IPS DF 4.7 (cell line): Measurements from ENCODE around the gene PCNA.

Experiments
- DNase-seq: peaks from one replicate; pipeline ENCODE4 v3.0.0-alpha.2; 2013; ENCODE audit warnings: low spot score; ENCODE audit errors: extremely low read depth

PCNA gene

DNA sequence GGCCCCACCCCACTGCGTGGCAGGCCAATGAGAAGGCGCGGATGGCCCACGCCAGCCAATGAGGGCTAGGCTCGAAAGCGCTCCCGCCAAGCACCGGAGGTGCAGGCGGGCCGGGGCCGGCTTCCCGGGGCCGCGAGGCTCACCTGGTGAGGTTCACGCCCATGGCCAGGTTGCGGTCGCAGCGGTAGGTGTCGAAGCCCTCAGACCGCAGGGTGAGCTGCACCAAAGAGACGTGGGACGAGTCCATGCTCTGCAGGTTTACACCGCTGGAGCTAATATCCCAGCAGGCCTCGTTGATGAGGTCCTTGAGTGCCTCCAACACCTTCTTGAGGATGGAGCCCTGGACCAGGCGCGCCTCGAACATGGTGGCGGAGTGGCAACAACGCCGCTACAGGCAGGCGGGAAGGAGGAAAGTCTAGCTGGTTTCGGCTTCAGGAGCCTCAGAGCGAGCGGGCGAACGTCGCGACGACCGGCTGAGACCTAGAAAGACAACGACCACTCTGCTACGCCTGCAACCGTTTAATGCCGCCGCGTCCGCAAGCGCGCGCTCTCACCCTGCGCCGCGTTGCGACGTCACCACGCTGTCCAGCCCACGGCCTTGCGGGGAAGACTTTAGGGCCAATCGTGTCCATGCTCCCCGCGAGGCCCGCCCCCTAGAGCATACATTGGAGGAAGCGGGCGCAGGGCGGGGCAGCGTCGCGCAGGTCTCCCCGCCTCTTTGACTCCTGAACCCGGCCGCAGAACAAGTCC lies at the start of gene PCNA:
TSS of gene PCNA (minus strand) at position 524 of the 750 bp plus-strand sequence. CDS start at position 364, 160 bp downstream.
- peak; percentile 84 for DNase-seq

DNA sequence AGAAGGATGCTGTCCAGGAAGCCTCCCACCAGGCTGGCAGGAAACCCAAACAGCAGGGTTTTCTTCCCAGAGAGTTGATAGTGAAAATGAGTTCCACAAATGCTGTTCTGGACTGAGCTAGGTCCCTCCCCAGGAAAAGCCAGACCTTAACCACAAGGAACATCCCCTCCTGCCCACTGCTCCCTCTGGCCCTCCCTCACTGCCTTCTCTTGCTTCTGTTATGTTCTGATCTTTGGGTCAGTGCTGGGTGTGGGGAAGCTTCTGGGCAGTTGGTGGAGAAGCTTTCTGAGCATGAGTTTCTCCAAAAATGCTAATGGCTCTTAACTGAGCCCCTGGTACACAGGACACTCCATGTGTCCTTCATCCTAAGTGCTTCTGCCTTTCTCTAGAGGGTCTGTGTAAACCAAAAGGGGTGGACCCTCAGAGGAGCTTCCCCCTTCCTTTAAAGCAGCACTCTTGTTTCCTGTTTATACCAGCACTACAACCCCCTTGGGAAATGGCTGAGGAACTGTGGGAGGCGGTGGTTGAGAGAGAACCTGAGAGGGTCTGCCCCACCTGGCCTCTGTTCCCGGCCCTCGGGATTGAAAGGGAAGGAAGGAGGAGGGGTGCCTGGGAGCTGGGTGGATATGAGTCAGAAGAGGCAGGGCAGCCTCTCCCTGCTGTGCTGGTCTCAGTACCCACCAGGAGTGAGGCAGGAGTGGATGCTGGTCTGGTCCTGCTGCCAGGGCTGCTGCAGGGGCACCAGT lies 49.1 kb upstream of the PCNA start:
- no peak for DNase-seq

DNA sequence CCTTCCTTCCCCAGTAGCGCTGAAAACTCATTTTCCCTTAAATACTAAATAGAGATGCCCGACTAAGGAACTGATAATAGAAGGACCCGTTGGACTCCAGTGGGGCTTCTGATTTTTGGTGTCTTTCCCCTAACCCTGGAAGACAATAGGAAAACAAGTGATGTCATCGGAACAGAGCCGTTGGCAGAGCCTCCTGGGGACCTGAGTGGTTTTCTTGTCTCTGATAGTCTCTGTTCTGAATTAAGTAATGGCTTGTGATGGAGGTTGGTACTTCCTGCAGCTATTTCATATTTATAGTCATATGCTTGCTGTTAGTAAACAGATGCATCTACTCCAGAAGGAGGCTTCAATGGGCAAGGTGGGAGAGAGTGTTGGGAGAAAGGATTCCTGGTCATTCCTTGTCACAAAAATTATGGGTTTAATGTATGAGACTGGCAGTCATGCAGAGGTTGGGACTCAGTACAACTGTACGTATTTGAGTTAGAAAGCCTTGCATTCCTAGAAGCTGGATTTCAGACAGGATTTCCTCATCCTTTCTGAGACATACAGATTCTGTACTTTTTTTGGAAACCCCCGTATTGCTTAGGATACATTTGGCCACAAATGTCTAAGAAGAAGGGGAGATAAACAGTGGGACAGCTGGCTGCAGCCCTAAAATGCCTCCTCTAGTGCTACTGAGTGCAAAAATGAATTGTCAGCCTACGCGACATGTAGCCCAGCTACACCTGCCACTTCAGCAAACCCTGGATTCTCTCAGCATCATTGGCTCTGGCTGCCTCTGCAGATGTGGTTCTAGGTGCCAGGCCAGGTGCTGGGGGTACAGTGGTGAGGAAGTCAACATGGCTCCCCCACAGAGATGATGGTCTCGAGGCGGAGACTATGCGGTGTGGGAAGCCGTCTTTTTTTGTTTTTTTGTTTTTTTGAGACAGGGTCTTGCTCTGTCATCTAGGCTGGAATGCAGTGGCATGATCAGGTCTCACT lies 45.2 kb upstream of the PCNA start:
- DNase-seq, result no peak

DNA sequence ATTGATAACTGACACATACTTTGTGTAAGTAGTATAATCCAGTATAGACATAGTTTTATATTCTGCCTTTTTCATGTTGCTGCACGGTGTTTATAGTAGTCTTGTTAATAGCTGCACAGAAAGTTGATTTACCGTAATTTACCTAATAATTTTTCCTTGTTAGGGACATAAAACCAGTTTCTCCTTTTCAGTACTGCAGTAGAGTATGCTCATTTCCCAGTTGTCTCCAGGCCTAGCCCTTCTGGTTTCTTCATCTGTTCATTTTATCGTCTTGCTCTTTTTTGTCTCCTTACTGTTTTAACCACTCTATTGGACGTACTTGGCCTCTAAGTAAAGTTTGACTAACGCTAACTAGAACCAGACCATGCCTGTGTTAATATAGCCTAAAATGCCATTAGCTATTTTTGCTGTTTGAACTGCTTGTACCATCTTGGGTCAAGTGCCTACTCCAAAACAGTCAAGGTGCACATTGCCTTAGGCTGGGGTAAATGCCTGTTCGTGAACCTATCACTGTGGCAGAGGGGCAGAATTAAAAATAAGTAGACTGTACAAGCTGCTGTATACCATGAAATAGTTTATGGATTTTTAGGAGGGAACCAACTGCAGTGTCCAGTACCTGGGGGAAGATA lies 41.9 kb upstream of the PCNA start:
- no peak for DNase-seq

DNA sequence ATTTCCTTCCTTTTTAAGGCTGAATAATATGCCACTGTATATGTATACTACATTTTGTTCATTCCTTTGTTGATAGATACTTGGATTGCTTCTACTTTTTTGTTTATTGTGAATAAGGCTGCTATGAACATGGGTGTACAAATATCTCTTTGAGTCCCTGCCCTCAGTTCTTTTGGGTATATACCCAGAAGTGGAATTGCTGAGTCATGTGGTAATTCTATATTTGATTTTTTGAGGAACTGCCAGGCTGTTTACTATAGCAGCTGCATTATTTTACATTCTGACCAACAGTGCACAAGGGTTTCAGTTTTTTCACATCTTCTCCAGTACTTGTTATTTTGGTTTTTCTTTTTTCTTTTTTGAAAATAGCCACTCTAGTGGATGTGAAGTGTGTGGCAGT lies 41.1 kb upstream of the PCNA start:
- DNase-seq, result no peak

DNA sequence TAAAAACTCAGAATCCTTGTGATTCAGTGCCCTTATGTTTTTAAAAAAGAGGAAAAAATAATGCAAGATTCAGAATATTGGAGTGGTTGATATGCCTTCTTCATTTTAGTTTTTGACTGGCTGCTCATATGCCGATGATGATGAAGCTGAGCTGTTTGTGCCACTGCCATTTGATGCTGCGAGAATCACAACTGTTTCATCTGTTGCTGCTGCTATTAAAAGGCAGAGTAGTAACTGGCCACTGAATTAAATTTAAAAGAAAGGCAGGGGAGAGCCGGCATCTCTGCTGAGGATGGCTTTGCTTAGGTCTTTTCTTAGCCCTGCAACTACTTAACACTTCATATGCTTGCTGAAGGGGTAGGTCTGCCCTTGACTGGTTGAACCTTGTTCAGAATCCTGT lies 40.2 kb upstream of the PCNA start:
- DNase-seq, result no peak

DNA sequence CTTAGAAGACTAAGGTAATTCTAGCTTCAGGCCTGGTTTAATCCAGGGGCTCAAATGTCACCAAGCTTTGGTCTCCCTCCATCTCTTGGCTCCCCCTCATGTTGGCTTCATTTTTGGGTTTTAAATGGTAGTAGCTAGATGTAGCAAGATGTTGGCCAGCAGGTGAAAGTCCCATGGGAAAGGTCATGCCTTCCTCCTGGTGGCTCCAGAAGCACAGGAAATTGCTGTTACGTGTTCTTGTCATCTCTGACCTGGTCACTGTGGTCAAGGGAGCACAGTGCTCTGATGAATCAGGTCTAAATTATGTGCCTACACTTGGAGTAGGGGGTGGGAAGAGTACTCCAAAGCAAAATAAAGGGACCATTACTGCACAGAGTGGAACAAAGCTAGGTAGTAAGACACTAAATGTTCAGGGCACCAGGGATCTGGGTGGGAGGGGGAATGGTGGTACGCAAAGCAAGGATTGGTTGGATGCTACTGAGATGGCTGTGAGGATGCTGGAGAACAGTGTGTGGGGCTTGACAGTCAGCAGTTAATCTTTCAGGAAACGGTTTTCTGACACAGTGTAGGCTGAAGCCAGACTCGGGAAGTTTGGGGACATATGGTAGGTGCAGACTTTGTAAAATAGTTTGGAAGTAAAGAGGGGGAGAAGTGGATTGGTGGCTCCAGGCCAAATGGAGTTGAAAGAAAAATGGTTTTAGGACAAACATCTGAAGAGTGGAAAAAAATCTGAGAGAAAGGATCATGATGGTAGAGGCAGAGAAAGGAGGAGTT lies 37.1 kb upstream of the PCNA start:
- no peak for DNase-seq

DNA sequence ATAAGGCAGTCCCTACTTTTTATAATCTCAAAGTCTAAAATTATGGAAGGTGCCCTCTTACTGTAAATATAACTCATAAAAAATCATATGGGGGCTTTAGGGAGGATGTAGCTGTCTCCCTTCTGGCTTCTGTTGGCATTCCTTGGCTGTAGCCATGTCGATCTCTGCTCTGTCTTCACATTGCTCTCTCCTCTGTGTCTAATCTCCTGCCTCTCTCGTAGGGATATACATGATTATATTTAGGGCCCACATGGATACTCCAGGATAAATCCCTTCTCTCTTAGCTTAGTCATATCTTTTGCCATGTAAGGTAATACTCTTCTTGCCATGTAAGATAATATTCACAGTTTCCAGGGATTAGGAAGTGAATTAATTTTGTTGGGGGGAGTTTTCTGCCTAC lies 35.6 kb upstream of the PCNA start:
- DNase-seq, result no peak

DNA sequence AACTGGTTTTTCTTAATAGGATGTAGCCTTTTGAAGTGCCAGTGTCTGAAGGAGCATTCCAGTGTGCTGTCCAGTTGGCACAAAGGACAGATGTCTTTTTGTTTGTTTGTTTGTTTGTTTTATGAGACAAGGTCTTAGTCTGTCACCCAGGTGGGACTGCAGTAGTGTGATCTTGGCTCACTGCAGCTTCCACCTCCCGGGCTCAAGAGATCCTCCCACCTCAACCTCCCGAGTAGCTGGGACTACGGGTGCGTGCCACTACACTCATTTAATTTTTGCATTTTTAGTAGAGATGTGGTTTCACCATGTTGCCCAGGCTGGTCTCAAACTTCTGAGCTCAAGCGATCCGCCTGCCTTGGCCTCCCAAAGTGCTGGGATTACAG lies 34.8 kb upstream of the PCNA start:
- no peak for DNase-seq

DNA sequence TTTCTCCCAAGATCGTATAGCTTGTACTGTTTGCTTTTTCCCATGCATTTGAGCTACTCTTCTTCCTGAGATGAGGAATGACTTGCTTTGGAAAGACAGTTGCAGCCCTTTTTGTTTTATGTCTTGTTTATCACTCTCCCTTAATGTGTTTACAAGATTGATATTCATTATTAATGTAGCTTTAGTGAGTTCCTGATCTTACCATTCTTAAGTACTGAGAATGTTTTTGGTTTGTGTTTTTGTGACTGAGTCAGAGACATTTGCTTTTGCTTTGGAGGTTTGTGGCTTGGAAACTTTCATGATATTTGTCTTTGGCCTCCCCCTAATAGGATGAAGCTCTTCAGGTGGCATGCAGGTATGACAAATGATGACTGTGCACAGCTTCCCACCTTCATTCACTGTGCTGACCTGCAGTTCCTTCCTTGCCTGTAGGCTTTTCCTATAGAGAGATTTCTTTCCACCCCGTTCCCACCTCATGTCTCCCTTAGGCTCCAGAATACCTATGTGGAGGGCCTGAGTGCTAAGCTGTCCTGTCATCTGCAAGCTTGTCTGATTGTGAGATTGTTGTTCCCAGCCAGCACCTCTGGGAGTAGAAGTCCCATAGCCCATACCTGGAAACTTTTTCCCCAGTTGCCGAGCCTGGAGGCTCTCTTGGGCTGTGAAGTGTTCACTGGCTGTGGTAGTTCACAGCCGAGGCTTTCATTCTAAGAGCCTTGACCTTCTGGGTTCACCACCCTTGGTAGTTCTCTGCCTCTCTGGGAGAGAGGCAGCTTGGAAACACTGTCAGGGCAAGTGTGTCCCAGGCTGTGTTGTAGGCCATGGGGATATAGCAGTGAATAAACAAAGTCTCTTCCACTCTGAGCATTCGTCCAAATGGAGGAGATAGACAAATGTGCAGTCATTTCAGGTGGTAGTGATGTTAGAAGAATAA lies 34.1 kb upstream of the PCNA start:
- no peak for DNase-seq

DNA sequence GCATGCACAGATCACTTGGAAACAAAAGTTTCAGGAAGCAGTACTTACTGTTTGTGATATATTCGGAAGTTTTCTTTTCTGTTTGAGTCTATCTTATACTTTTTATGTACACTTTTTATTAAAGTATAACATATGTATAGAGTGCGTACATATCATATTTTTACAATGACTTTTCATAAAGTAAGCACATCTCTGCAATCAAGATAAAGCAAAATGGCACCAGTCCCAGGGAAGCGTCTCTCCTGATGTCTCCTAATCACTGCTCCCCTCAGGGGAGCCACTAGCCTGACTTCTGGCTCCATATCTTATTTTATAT lies 33.4 kb upstream of the PCNA start:
- DNase-seq, result no peak

DNA sequence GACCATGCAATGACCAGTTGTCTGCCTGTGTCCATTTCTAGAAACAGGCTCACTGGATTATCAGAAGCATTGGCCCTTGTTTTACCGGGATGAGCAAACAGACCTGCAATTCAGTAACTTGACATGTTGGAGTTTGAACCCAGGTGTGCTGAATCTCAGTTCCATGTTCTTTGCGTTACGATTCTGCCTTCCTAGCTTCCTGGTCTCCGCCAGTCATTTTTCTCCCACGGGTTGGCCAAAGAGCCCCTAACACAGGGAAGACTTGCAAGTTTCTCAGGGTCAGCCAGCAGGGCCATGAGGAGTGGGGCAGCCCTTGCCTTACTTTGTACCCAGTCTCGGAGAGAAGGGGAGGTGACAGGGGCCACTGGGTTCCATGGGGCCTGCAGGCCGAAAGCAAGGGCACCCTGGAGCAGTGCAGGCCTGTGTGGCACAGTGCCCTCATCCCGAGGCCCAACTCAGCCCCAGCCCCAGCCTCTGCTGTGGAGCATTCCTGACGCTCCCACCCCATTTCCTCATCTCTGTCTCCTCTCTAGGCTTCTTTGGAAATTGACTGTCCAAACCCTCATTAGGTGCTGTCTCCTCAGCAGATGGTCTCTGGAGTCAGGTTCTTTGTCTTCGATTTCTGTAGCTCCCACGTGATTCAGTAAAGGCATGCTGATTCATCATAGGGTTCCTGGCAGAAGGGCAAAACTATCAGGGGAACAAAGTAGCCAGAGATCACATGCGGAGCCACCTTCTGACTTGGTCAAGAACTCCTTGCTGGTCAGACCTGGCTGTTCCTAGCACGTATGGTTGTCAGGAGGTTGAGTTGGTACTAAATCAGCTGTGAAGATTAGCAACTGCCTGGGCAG lies 30.7 kb upstream of the PCNA start:
- DNase-seq, result no peak

DNA sequence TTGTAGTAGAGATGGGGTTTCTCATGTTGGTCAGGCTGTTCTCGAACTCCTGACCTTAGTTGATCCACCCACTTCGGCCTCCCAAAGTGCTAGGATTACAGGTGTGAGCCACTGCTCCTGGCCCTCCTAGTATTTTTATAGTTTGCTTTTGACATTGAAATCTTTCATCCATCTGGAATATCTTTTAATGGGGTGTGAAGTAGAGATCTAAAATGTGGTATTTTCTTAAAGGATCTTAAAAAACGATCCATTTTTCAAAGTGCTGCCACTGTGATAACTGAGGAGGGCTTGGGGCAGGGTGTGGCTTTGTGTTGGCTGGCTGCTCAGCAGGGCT lies 30.1 kb upstream of the PCNA start:
- DNase-seq, result no peak

DNA sequence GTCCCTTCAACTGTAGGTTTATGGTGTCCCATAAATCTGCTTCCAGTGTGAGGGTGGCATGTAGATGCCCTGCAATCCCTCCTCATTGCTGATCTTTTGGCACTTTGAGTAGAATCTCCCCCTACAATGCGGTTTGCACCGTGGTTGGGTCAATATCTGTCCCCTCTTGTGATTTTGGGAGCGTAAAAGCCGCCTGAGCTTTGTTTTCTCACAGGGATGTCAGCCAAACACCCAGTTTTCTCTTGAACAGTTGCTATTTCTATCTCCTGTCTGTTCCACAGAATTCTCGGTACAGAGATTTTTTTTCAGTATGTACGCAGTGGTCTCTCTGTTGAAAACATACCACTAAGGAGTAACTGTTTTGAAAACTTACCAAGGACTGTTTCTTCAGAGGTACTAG lies 28.8 kb upstream of the PCNA start:
- DNase-seq, result no peak

DNA sequence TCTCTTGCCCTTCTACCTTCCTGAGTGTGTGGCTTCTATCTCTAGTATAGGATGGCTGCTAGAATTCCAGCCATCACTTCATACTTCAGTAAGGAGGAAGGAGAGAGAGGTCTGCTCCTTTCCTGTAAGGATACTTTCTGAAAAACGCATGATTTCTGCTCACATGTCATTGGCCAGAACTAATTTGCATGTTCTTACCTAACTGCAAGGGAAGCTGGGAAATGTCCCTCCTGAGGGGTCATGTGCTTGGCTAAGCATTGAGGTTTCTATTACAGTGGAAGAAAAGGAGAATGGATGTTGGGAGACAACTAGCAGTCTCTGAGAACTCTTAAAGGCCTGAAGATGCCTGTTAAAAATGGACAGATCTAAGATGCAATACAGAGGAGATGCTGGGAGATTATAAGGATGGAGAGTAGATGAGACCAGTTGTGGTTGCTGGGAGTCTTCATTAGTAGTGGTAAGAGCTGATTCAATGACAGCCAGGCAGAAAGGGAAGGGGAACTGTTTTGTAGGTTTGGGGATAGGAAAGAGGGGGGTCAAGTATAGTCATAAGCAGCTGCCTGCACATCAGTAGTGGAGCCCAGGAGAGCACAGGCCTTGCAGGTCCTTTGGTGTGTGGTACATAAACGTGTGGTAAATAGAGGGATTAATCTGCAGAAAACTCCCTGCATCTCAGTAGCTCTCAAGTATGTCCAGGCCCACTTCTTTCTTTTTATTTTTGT lies 27.3 kb upstream of the PCNA start:
- DNase-seq, result no peak

DNA sequence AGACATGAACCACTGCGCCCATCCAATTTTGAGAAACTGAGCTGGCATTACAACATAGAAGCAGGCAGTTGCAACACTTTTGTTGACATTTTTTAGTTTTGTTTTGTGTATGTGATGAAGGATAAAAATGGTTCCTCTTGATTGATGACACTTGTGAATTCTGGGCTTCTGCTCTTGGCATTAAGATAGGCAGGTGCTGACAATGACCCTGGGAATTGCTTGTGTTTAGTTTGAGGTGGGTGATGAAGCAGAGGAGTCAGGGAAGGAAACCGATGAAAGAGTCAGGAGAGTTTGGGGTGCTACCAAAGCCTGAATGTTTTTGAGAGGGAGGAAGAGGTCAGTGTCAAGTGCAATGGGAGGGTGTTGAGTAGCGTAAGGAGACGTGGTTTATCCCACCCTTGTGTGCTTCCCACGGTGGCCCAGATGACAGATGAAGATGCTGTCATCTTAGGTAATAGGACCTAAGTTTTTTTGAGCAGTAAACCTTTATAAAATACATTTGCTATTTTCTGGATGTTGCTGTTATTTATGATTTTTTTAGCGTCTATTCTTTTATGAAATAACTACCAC lies 26.4 kb upstream of the PCNA start:
- no peak for DNase-seq

DNA sequence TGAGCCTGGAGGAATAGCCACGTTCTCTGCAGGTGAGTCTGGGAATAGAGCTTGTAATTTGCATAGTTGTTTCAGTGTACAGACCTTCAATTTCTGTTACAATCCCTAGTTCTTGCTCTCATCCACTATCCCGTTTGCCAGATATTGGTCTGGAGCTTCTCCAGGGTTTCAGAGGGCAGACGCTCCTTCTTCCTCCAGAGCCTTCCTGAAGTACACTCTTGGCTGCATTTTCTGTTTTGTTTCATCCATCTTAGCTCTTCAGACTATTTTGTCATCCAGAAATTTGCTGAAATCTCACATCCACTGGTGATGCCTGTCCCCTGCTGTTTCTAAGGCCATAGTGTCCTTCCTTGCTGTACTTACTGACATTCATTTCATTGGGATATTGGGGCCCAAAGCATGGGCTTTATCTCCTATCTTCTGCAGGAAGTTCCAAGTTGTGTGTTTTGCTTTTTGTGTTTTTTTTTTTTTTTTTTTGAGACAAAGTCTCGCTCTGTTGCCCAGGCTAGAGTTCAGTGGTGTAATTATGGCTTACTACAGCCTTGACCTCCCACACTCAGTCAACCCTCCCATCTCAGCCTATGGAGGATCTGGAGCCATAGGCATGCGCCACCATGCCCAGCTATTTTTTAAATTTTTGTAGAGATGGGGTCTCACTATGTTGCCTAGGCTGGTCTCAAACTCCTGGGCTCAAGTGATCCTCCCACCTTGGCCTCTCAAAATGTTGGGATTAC lies 25.8 kb upstream of the PCNA start:
- no peak for DNase-seq
